ENCODE data around the gene USP32.

GRCh38 chr17:60327134-60327900 is 64.6 kb downstream of the USP32 start:
- no peak for TF ChIP-seq CTCF (IDR thresholded peaks at IDR 0.05; ENCODE audit: insufficient read depth, low read length, poor library complexity, severe bottlenecking)
- no peak for TF ChIP-seq EZH2phosphoT487 (conservative IDR thresholded peaks at IDR 0.05; ENCODE audit: low read length)

Measured in SU-DHL-6 (cell line).